ENCODE data around the gene UVSSA.
A peak's percentile ranks its signal among the peaks of the same experiment; 100 is the strongest.

Gene UVSSA

DNA sequence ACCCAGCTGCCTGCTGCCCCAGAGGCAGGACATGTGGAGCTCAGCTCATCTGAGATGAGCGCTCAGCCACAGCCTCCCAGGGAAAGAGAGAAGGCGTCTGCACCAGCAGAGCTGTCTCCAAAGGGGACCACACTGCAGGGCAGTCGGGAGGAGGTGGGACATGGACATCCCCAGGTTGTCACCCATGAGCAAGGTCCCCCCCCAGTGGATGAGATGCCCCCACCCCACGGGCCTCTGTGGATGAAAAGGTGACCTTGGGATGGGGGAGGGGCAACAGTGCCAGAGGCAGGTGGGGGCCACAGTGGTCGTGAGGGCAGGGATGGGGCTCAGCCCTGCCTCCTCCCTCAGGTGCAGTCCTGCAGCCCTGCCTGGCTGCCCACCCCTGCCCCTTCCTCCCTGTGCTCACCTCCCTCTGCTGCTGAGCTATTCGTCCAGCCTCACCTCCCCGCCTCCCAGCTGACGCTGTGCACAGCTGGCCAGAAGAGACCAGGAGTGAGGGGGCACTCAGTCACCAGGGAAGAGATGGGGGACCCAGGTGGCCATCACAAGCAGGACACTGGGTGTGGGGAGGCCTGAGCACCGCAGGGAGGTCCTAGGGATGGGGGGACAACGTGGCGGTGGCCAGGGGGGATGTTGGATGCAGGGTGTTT, 49.9 kb downstream of the UVSSA start:
- DNase-seq (ENCODE audit: low spot score), result no peak

- DNase-seq (ENCODE audit: low spot score), result no peak
Measured at GRCh38 chr4:1398681-1399507, 51.9 kb downstream of the UVSSA start.

DNA sequence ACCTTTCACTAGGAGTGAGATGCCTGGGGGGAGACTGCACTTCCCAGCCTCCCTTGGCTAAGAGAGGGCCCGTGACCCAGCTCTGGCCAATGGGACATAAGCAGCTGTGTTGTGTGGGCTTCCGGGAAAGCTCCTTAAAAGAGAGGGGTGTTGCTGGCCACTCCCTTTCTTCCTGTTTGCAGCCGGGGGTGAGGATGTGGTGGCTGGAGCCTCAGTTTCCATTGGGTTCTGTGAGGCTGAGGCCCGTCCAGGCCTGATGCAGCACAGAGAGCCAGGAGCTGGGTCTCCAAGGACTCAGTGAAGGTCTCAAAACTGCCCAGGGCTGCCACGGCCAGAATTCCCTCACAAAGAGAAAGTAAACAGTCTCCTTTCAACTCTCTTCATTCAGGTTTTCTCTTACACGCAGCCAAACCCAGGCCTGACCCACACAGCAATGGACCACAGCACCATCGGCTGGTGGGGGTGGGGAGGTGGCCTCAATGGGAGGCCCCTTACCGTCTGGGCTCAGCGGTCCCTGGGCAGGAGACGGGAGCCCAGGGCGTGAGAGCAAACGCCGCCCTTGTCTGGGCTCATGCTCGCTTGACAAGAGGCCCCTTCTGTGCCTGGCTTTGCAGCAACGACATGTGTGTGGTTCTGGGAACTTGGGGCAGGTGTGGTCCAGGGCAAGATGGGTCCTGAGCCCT, 52.6 kb downstream of the UVSSA start:
- no peak for DNase-seq (ENCODE audit: low spot score)

- DNase-seq (ENCODE audit: low spot score), result no peak
Measured at GRCh38 chr4:1400191-1400805, 53.3 kb downstream of the UVSSA start.

DNA sequence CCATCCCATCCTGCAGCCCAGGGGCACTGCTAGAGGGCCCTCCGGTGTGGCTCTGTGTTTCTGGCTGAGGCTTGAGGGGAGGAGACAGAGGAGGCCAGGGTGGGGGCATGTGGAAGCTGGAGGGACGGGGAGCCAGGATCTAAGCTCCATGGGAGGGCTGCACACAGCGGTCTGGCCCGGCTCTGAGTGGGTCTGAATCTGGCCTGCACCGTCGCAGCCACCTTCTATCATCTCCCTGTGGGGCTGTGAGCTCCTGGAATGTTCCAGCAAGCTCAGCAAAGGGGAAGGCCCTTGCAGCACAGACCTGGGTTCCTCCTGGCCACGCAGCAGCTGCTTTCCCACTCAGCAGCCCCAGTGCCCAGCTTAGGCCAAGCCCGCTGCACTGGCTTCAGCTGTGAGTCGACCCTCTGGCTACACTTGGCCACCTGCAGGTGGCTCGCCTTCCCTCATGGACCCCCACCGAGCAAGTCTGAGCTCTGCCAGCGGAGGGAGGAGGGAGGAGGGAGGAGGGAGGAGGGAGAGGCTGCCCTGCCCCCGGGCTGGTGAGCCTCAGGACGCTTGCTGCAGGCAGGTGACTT, 53.9 kb downstream of the UVSSA start:
- peak; percentile 56 for DNase-seq (ENCODE audit: low spot score)

- DNase-seq (ENCODE audit: low spot score), result no peak
Measured at GRCh38 chr4:1401409-1402020, 54.5 kb downstream of the UVSSA start.

DNA sequence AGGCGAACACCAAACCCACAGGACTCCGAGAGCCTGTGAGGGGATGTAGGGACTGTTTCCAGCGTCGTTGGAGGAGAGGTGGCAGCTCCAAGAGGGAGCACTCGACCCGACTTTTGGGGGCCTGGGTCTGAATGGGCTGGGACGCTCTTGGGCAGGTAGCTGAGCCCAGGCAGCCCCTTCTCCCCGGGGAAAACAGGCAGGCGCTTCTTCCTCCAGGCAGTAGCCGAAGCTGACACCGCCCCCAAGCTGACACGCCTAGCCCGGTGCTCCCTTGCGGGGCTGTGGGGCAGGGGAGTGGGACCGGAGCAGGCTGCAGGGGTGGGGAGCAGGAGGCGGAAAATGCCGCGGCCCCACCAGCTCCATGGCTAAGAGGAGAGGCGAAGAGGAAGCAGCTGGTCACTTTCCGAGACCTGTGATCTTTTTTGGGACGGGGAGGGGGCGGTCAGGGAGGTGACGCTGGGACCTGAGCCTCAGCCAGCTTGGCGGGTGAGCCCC, 55.1 kb downstream of the UVSSA start:
- peak; percentile 38 for DNase-seq (ENCODE audit: low spot score)

- DNase-seq (ENCODE audit: low spot score), result peak; percentile 73
Measured at GRCh38 chr4:1402516-1403091, 55.6 kb downstream of the UVSSA start.

- peak; percentile 56 for DNase-seq (ENCODE audit: low spot score)
Measured at GRCh38 chr4:1403177-1403583, 56.2 kb downstream of the UVSSA start.

DNA sequence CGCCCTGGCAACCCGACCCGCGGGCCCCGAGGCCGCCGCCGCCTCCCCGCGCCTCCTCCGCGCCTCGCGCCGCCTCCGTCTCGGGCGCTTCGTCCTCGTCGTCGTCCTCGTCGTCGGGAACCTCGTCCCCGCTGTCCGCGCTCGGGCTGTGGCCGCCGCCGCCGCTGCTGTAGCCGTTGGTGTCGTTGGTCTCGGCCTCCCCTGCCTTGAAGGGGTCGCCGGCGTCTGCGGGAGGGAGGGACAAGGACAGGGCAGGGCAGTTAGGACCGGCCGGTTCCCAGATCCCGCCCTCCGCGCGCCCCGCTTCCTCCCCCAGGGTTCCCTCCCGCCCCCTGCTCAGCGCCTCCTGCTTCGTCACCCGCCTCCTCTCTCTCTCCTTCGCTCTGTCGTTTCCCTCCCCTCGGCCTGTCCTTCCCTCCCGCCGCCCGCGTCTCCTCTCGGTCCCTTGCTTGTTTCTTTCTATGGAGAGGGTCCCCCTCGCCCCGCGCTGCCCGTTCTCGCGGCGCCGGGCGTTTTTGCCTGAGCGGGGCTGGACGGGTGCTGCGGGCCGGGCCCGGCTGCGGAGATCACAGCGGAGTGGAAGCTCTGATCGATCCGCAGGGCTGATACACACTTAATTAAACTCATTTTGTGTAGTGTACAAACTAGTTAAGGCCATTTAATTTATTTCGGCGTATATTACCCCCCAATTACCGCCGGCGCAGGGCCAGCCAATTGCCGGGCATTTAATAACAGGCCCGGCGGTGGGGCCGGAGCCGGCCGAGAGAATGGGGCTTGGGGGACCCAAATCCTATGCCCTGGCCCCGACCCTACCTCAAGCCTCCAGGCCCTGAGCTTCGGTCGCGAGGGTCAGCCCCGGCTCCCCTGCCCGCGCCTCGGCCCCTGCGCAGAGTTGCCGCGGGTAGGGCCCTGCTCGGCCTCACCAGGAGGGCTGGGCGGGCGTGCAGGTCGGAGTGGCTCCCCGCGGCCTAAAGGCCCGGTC, 56.9 kb downstream of the UVSSA start:
- DNase-seq (ENCODE audit: low spot score), result peak; percentile 66

- DNase-seq (ENCODE audit: low spot score), result peak; percentile 63
Measured at GRCh38 chr4:1404573-1405253, 57.7 kb downstream of the UVSSA start.

DNA sequence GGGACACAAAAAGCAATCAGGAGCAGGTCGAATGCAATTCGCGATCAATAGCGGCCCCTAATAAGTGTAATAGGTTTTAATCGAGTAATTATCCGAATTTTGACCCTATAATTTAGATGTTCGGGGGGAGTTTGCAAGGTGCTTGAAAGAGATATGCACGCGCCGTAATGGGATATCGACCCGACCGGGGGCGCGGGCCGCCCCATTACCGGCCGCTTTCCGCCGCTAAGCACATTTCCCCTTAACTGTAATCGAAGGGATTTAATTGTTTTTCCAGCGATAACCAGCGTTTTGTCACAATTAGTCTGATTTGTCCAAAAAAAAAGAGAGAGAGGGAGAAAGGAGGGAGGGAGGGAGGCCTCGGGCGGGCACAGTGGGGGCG, 58.2 kb downstream of the UVSSA start:
- DNase-seq (ENCODE audit: low spot score), result no peak

DNA sequence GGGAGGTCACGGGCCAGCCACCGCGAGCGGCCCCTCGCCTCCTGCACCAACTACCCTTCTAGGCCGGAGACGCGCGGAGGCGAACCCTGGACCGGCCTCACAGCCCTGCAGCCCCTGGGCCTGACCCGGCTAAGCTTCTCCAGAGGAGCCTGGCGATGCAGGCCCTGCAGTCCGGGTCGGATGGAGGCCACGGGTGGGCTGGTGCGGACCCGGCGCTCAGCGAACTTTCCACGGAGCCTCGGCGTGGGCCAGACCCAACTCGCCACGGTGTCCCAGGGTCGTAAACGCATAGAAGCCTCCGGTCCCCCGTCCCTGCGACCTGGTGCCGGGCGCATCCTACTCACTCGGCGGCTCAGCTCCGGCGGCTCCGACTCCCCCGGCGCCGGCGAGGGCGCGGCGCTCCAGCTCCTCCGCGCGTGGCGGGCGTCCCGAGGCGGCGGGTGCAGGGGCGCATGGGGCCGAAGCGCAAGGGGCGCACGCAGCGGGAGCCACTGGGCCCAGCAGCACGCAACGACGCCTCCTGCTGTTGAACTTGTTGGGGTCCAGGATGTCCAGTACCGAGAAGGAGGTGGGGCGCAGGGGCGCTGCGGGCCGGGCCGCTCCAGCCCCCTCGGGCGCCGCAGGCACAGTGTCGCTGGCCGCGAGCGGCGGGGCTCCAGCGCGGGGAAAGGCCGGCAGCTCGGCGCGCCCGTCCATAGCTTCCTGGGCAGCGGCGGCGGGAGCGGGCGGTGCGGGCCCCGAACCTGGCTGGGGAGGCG, 58.8 kb downstream of the UVSSA start:
- peak; percentile 55 for DNase-seq (ENCODE audit: low spot score)

- DNase-seq (ENCODE audit: low spot score), result peak; percentile 55
Measured at GRCh38 chr4:1406394-1406980, 59.5 kb downstream of the UVSSA start, which contains the start of gene NKX1-1. Gene NKX1-1 (minus strand): TSS chr4:1406442. CDS start chr4:1406442, 0 bp downstream.

DNA sequence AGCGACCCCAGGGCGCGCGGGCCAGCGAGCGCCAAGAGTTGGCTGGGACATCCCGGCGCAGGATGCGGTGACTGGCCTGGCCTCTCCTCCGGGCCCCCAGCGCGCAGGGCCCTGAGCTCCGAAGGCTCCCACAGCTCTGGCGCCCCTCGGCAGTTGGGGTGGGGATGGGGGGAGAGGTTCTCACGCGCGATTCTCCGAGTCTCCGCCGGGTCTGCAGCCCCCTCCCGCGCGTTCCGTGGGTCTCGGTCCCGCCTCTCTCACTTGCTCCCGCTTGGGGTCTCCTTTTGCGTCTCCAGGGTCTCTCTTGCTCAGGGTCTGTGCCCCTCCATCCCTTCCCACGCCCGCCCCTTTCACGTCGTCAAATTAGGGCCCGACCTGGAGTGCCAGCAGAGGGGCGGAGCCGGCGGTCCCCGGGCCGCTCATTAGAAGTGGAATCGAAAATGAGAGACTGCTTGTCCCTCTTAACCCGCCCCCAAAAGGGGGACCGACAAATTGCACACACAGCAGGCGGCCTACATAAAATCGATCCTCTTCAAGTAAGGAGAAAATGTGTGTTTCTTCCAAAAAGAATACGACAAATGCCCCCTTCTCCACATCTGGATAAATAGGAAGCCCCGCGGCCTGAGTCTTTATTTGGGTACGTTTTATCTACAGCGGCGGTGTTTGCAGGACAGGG, 60.1 kb downstream of the UVSSA start:
- peak; percentile 10 for DNase-seq (ENCODE audit: low spot score)

DNA sequence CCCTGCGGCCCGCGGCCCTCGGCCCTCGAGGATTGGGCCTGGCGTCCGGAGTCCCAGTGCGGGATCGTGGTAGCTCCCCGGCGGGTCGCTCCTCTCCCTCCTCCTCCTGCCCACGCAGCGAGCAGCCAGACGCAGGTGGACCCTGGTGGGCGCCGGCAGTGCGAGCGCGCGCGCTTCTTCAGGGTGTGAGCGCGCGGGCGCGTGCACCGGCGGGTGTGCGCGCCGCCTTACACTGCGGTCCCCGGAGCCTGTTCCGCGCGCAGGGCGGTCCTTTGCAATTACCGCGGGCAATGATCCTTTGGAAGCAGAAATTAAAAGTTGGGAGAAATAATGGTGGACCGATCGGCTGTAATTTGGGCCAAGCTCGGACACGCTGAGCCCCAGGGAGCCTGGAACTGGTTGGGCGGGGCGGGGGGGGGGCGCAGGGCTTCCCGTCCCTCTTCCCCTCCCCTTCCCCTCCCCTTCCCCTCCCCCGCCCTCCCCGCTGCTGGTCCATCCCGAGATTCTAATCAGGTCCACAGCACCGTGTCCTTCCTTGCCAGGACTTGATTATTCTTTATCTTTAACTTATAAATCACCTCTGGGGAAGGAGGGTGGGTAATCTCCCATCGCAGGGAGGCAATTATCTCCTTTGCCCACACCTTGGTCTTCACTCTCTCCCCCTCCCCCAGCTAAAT, 60.8 kb downstream of the UVSSA start:
- DNase-seq (ENCODE audit: low spot score), result peak; percentile 39

- peak; percentile 32 for DNase-seq (ENCODE audit: low spot score)
Measured at GRCh38 chr4:1408418-1408817, 61.4 kb downstream of the UVSSA start.

All from iPS-NIHi11 (cell line).